ENCODE results near the gene CHST14. TPM values are rescaled to one million over a fixed set of nuclear protein-coding genes. Genes with fewer than 3 reads are reported as not detected.

Gene CHST14
- total RNA-seq, 1 experiment from 2014 or later, result 5.8 TPM

GRCh38 chr15:40479024-40479423 is 8.2 kb downstream of the CHST14 start:
- in situ Hi-C loops (cut with HindIII; ENCODE audit: low sequenced_read_pairs), result no loop called here
- no peak for DNase-seq (ENCODE audit: low spot score)

GRCh38 chr15:40481341-40482074 is 10.7 kb downstream of the CHST14 start:
- no peak for DNase-seq (ENCODE audit: low spot score)
- in situ Hi-C loops (cut with HindIII; ENCODE audit: low sequenced_read_pairs), result no loop called here

- no peak for DNase-seq (ENCODE audit: low spot score)
- in situ Hi-C loops (cut with HindIII; ENCODE audit: low sequenced_read_pairs), result no loop called here
Observed at GRCh38 chr15:40483919-40484318, 13.1 kb downstream of the CHST14 start.

- in situ Hi-C loops (cut with HindIII; ENCODE audit: low sequenced_read_pairs), result no loop called here
- DNase-seq (ENCODE audit: low spot score), result no peak
Observed at GRCh38 chr15:40486066-40486770, 15.4 kb downstream of the CHST14 start.

GRCh38 chr15:40487816-40488682 is 17.3 kb downstream of the CHST14 start:
- in situ Hi-C loops (cut with HindIII; ENCODE audit: low sequenced_read_pairs), result no loop called here
- DNase-seq (ENCODE audit: low spot score), result no peak

- in situ Hi-C loops (cut with HindIII; ENCODE audit: low sequenced_read_pairs), result no loop called here
- no peak for DNase-seq (ENCODE audit: low spot score)
Observed at GRCh38 chr15:40489274-40490175, 18.7 kb downstream of the CHST14 start.

GRCh38 chr15:40493089-40493840 is 22.5 kb downstream of the CHST14 start:
- DNase-seq (ENCODE audit: low spot score), result no peak
- in situ Hi-C loops (cut with HindIII; ENCODE audit: low sequenced_read_pairs), result no loop called here

- in situ Hi-C loops (cut with HindIII; ENCODE audit: low sequenced_read_pairs), result no loop called here
- no peak for DNase-seq (ENCODE audit: low spot score)
Observed at GRCh38 chr15:40495516-40495915, 24.7 kb downstream of the CHST14 start.

GRCh38 chr15:40498418-40498817 is 27.6 kb downstream of the CHST14 start:
- in situ Hi-C loops (cut with HindIII; ENCODE audit: low sequenced_read_pairs), result no loop called here
- DNase-seq (ENCODE audit: low spot score), result no peak

- DNase-seq (ENCODE audit: low spot score), result no peak
- in situ Hi-C loops (cut with HindIII; ENCODE audit: low sequenced_read_pairs), result no loop called here
Observed at GRCh38 chr15:40498891-40499290, 28.1 kb downstream of the CHST14 start.

- no peak for DNase-seq (ENCODE audit: low spot score)
- in situ Hi-C loops (cut with HindIII; ENCODE audit: low sequenced_read_pairs), result no loop called here
Observed at GRCh38 chr15:40499931-40500330, 29.1 kb downstream of the CHST14 start.

GRCh38 chr15:40500568-40501330 is 30.0 kb downstream of the CHST14 start:
- DNase-seq (ENCODE audit: low spot score), result no peak
- in situ Hi-C loops (cut with HindIII; ENCODE audit: low sequenced_read_pairs), result no loop called here

- no peak for DNase-seq (ENCODE audit: low spot score)
- in situ Hi-C loops (cut with HindIII; ENCODE audit: low sequenced_read_pairs), result no loop called here
Observed at GRCh38 chr15:40501487-40501886, 30.7 kb downstream of the CHST14 start.

- peak; percentile 58 for DNase-seq (ENCODE audit: low spot score)
- in situ Hi-C loops (cut with HindIII; ENCODE audit: low sequenced_read_pairs), result no loop called here
Observed at GRCh38 chr15:40506964-40507571, 36.3 kb downstream of the CHST14 start.

- in situ Hi-C loops (cut with HindIII; ENCODE audit: low sequenced_read_pairs), result no loop called here
- no peak for DNase-seq (ENCODE audit: low spot score)
Observed at GRCh38 chr15:40508216-40508615, 37.4 kb downstream of the CHST14 start.

GRCh38 chr15:40510201-40510600 is 39.4 kb downstream of the CHST14 start:
- in situ Hi-C loops (cut with HindIII; ENCODE audit: low sequenced_read_pairs), result no loop called here
- no peak for DNase-seq (ENCODE audit: low spot score)

- in situ Hi-C loops (cut with HindIII; ENCODE audit: low sequenced_read_pairs), result no loop called here
- peak; percentile 32 for DNase-seq (ENCODE audit: low spot score)
Observed at GRCh38 chr15:40511093-40511471, 40.3 kb downstream of the CHST14 start.
